ENCODE measurements around the gene NUDT17. TPM values are rescaled to one million over a fixed set of nuclear protein-coding genes. Genes with fewer than 3 reads are reported as not detected.
"Not testable (repeated sequence)": the region's sequence is repeated elsewhere in the genome, so short reads cannot be mapped to it uniquely, and the experiment has no call there.

Gene NUDT17, protein sequence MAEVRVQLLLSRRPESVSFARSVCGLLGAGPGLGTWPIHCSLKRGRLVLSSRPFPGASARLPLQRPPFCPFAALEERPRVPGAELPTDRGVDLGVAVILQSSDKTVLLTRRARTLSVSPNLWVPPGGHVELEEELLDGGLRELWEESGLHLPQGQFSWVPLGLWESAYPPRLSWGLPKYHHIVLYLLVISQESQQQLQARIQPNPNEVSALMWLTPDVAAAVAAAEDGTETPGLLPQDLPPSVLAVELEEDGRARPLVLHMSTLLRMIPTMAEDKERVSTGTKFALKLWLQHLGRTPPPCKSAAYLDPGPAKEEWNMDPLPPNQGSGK
- 3.5 TPM for polyA plus RNA-seq (2013, experiment 1 of 2; ENCODE audit: insufficient read length)
- polyA plus RNA-seq (2013, experiment 2 of 2; ENCODE audit: insufficient read length) = 3.6 TPM

GRCh38 chr1:145845514-145846161 is at the start of gene NUDT17:
Gene NUDT17 (plus strand): TSS chr1:145845630. CDS start chr1:145845641, 11 bp downstream.
- peak; percentile 72 for DNase-seq

DNA sequence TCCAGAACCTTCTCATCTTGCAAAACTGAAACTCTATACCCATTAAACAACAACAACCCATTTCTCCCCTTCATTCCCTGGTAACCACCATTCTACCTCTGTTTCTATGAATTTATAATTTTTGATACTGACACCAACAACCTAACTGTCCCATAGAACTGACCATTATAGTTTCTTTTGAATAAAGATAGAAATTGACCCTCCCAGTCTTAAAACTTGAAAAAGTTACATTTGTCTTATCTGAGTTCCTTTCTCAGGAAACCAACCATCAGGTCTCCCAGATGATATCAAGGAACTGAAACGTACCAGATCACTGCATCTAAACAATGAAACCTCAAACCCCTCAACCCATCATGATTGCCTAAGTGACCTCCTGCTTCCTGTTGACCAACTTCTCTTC is 48.7 kb upstream of the NUDT17 start:
- no peak for DNase-seq

DNA sequence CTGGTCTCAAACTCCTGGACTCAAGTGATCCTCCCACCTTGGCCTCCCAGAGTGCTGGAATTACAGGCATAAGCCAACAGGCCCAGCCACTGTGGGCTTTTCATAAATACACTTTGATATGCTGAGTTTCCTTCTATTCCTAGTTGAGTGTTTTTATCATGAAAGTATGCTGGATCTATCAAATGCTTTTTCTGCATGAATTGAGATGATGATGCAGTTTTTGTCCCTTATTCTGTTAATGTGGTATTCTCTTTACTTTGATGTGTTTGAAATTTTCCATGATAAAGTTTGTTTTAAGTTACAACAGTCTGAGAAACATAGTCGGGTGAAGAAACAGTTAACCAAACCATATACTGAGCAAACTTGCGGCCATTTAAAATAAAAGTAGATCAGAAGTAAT is 45.6 kb upstream of the NUDT17 start:
- no peak for DNase-seq

DNA sequence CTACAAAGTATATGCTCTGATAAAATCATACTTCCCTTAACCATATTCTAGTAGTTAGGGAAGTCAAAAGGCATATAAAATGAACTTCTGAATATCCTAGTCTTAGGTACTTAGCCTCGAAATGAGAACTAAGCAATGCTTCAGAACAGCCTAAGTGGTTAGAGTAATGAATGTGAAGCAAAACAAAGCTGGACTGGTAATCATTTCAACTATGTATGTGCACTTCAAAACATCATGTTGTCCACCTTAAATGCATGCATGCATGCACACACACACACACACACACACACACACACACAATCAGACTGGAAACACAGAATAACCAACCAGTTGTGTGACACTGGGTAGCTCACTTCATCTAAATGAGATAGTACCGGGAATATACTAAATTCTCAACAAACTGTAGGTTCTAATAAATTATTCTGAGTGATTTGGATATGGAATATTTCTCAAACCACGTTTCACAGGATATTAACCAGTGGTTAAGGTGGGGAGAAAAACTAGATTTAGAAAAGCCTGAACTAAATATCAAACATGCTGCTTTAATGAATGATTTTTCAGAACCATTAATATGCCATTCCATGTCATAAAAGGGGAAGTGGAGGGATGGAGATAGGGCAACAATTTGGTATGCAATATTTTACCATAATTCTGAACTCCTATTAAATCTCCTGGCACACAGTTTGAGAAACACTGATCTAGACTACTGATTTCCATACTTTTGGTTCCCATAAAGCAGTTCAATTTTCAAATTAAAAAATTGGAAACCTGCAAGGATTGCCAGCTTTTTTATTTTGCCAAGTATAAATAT is 41.0 kb upstream of the NUDT17 start:
- no peak for DNase-seq

GRCh38 chr1:145805057-145805456 is 40.4 kb upstream of the NUDT17 start:
- no peak for DNase-seq

- no peak for DNase-seq
These were observed 39.0 kb upstream of the NUDT17 start for GRCh38 chr1:145806408-145806807.

DNA sequence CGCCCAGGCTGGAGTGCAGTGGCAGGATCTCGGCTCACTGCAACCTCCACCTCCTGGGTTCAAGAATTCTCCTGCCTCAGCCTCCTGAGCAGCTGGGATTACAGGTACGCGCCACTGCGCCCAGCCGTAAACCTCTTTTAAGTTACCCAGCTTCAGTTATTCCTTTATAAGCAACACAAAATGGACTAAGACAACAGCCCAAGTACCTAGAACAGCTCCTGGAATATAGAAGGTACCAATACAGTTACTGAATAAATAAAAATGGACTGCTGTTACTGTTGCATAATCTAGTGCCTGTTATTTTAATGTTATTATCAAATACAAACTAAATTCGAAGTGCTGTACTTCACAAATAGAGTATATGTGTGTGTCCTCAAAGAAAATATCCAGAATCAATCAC is 38.6 kb upstream of the NUDT17 start:
- no peak for DNase-seq

DNA sequence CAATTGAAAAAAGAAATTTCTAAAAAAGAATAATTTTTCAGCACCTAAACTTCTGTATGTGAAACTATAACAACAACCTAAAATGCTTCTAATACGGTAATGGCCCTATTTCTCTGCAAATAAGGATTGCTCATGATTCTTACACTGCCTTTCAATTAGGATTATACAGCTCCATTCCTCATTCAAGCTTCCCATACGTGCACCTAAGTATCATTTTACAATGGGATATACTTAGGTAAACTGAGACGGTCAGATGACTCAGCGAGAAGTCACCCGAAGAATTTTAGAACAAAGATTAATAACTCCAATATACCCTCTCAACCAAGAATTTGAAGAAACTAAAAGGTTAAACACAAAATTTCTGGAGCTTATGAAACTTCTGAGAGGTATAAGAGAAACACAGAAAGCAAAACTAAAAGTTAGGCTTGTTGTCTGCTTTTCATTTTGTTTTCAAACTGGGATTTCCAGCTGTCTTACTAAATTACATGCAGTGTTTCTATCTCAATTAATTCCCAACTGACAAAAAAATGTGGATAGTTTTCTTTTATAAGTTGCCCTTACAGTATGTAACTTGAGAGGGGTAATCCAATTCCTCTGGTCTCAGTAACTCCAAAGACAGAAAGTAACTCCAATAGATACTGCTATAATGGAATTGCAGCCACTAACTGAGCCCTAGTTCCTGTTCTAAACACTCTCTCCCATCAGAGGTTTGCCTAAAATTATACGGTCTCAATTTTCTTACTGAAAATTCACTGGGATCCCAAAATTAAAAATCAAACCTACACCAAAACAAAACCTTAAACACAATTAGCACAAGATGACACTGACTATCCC is 32.2 kb upstream of the NUDT17 start:
- not testable (repeated sequence) for DNase-seq

GRCh38 chr1:145818095-145818494 is 27.3 kb upstream of the NUDT17 start:
- DNase-seq = peak; percentile 76

DNA sequence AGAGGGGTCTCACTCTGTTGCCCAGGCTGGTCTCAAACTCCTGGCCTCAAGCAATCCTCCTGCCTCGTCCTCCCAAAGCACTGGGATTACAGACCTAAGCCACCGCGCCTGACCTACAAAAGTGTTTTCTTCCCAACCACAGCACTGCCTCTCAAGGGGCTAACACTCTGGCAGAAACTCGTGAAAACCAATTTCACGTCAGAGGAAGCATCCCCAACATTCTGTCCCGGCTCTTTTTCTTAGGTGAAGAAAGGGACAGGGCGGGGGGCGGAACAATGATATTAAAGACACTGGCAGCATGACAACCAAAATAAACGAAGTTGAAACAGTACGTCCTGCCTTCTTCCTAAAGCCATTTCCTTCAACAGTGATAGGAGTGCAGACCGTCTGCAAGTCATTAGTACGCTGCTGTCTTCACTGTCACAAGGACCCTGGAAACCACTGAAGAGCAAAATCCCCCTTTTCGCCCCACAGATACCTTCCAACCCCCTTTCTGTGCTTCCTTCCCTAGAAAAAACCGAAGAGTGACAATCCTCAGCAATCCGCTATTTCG is 22.6 kb upstream of the NUDT17 start:
- not testable (repeated sequence) for DNase-seq

DNA sequence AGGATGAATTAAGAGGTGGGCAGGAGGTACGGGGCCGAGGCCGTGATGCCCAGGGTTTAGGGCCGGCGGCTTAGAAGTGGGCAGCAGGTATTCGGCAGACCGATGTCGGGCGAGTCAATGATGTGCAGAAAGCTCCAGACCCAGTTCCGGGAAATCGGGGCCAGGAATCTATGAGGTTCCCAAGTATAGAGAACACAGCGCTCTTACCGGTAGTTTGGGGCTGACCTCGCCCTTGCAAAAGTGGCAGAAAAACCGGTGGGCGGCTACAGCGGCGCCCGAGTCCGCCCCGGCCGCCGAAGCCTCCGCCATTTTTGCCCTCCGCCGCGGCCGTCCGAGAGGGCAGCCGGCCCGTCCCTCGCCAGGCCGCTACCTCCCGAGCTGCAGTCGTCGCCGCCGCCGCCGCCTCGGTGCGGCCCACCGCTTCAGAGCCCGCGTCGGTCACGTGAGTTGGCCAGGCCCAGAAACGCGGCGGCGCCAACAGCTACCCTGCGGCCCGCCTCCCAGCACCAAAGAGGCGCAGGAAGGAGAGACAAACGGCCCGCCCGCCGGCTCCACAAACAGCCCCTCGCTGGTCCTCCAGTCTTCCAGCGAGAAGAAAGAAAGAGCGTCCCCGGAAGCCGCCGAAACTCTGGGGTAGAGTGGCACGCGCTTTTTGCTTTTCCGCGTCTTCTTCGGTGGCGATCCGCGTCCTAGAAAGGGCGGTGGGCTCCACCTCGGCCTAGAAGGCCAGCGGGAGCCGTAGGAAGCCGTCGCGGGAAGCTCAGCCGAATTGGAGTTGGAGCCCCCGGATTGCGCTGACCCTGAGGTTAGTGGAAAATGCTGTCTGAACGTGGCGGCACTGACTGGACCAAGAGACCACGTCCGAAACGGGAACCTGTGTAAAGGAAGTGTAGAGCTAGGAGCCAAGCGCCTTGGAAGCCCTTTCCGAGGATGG is 21.6 kb upstream of the NUDT17 start, which contains the start of the genes POLR3C and RNF115:
Gene POLR3C (plus strand): TSS at position 636 of the 934 bp plus-strand sequence. CDS start 1,577 bp downstream, outside the sequence.
Gene RNF115 (minus strand): TSS at position 531 of the 934 bp plus-strand sequence. CDS start 222 bp downstream, at position 309.
- DNase-seq = peak; percentile 93

GRCh38 chr1:145824499-145824842 is 21.0 kb upstream of the NUDT17 start:
- DNase-seq = no peak

DNA sequence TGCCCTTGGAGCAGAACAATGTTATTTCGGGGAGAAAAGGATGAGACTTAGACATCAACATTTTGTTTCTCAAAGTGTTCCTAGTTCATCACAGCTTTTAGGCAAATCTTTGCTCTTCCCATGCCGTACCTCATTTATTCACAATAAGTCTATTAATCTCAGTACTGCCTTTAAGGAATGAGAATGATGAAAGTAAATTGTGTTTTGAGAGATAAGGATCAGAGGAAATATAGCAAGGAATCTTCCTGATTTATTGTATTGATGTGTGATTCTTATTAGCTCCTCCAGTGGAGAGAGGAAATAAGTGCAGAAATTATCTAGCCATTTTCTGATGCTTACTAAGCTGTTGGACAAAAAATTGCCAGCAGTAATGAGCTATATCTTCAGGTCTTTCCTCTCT is 19.4 kb upstream of the NUDT17 start:
- no peak for DNase-seq

DNA sequence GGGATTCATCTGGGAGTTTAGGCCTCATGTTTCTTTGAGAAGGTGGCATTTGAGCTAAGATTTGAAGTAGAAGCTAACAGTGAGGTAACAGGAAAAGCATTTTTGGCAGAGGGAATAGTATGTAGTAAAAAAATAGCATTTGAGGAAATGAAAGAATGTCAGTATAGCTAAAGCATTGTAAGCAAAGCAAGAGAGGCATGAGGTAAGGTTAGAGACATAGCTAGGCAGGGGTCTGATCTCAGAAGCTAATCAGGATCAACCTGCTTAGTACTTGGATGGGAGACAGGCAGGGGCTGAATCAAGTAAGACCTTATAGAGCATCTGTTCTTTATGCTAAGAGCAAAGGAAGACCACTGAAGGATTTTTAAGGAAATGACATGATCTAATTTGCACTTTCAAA is 17.5 kb upstream of the NUDT17 start:
- DNase-seq = no peak

DNA sequence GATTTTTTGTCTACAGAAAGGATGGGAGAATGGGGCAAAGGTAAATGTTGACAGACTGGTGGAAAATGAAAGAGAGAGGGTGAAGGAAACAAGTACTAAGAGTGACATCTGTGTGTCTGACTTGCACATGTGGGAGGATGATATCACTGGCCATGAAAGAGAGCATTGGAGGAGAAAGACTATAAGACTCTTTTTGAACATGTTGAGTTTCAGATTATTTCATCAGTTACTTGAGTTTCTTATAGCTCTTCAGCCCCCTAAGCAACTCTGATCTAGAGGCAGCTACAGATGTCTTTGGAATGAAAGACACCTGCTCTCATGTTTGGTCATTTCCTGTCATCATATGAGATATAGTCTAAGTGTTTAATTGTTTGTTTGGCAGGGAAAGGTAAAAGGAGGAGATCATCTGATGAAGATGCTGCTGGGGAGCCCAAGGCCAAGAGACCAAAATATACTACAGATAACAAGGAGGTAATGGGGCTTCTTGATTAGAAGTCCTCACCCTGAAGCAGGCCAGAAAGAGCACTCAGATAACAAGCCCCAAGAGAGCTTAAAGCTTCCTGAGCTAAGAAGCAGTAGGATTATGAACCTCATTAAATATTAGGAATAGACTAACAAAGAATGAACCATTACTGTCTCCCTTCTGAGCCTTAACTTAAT is 16.9 kb upstream of the NUDT17 start:
- no peak for DNase-seq

DNA sequence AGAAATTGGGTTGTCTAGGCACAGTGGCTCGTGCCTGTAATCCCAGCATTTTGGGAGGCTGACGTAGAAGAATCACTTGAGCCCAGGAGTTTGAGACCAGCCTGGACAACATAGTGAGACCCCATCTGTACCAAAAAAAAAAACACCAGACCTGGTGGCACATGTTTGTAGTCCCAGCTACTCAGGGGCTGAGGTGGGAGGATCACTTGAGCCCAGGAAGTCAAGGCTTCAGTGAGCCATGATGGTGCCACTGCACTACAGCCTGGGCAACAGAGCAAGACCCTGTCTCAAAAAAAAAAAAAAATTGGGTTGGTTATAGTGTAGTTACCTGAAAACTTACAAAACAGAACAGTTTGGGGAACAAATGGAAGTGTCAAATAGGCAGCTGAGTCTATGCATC is 14.6 kb upstream of the NUDT17 start:
- DNase-seq = not testable (repeated sequence)

DNA sequence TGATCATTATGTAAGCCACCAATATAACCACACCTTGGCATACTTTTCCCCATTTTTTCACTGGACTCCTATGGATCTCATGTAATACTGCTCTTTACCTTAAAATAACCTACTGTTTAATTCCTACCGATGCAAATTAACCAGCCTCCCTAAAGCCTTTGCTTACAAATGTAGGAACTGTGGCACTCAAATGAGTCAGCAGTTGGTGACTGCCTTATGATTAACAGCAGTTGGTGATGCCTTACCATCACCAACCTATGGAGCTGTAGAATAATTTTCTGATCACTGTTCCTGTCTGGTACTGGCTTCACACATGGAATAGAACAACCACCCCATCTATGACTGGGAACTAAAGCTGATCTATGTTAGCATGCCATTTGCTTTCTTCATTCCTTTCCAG is 7.8 kb upstream of the NUDT17 start:
- DNase-seq = no peak

- no peak for DNase-seq
These were observed 2.4 kb upstream of the NUDT17 start for GRCh38 chr1:145843031-145843430.

GRCh38 chr1:145845144-145845513 is 301 bp upstream of the NUDT17 start:
- DNase-seq = no peak

- DNase-seq = peak; percentile 36
These were observed 777 bp downstream of the NUDT17 start for GRCh38 chr1:145846201-145846612.

All from fibroblast of skin of abdomen (primary cell).